Astrocyte (in vitro differentiated cells and primary cell): ENCODE data around the gene LRMDA. TPM values are rescaled to one million over a fixed set of nuclear protein-coding genes. Genes with fewer than 3 reads are reported as not detected.

Experiments
- DNase-seq: peaks from one replicate; pipeline ENCODE4 v3.0.0-alpha.2; 2010; ENCODE audit warnings: low read depth
- FAIRE-seq: peaks from 2 replicates; lab custom pipeline; 2011; peaks lifted over from hg19 to GRCh38; lab: Jason Lieb, UNC
- H2AFZ ChIP-seq: 2 replicates; pipeline ENCODE4 v1.6.0; 2012; ENCODE audit warnings: low read depth, low read length, inconsistent platforms
- H3K27ac ChIP-seq: 2 replicates; pipeline ENCODE4 v1.5.1; 2011; ENCODE audit warnings: low read depth, low read length, inconsistent platforms
- H3K27me3 ChIP-seq: 2 replicates; pipeline ENCODE4 v1.6.0; 2011; ENCODE audit warnings: low read length, inconsistent platforms; ENCODE audit not compliant: insufficient read depth
- H3K36me3 ChIP-seq: 2 replicates; pipeline ENCODE4 v1.5.1; 2011; ENCODE audit warnings: low read length, inconsistent platforms; ENCODE audit not compliant: insufficient read depth
- H3K4me1 ChIP-seq: 2 replicates; pipeline ENCODE4 v1.5.1; 2011; ENCODE audit warnings: low read length, inconsistent platforms; ENCODE audit not compliant: insufficient read depth
- H3K4me2 ChIP-seq: 2 replicates; pipeline ENCODE4 v1.6.0; 2012; ENCODE audit warnings: low read length, inconsistent platforms
- H3K4me3 ChIP-seq: 2 replicates; pipeline ENCODE4 v1.5.1; 2011; ENCODE audit warnings: low read depth, mild to moderate bottlenecking, low read length, inconsistent platforms; ENCODE audit not compliant: insufficient read depth
- H3K79me2 ChIP-seq: 2 replicates; pipeline ENCODE4 v1.6.0; 2012; ENCODE audit warnings: mild to moderate bottlenecking, low read length, inconsistent platforms; ENCODE audit not compliant: insufficient read depth
- H3K9ac ChIP-seq: 2 replicates; pipeline ENCODE4 v1.6.0; 2012; ENCODE audit warnings: mild to moderate bottlenecking, low read length, inconsistent platforms
- H3K9me3 ChIP-seq: 2 replicates; pipeline ENCODE4 v1.5.1; 2012; ENCODE audit warnings: low read depth, mild to moderate bottlenecking, low read length, inconsistent platforms; ENCODE audit not compliant: insufficient read depth
- H4K20me1 ChIP-seq: 2 replicates; pipeline ENCODE4 v1.6.0; 2012; ENCODE audit warnings: low read length, inconsistent platforms; ENCODE audit not compliant: insufficient read depth
- H3K27ac Mint-ChIP-seq: one replicate; pipeline ENCODE4 v1.8.0; 2021; ENCODE audit warnings: mild to moderate bottlenecking, mixed read lengths; ENCODE audit not compliant: unreplicated experiment
- H3K27me3 Mint-ChIP-seq: one replicate; pipeline ENCODE4 v1.8.0; 2021; ENCODE audit warnings: low read depth, mixed read lengths; ENCODE audit not compliant: unreplicated experiment
- H3K36me3 Mint-ChIP-seq: one replicate; pipeline ENCODE4 v1.8.0; 2021; ENCODE audit warnings: low read depth, mixed read lengths; ENCODE audit not compliant: unreplicated experiment
- H3K4me1 Mint-ChIP-seq: one replicate; pipeline ENCODE4 v1.8.0; 2021; ENCODE audit warnings: low read depth, mixed read lengths; ENCODE audit not compliant: unreplicated experiment
- H3K4me3 Mint-ChIP-seq: one replicate; pipeline ENCODE4 v1.8.0; 2021; ENCODE audit warnings: mild to moderate bottlenecking, moderate library complexity, mixed read lengths; ENCODE audit not compliant: unreplicated experiment
- H3K9me3 Mint-ChIP-seq: one replicate; pipeline ENCODE4 v1.8.0; 2021; ENCODE audit warnings: mild to moderate bottlenecking, mixed read lengths; ENCODE audit not compliant: unreplicated experiment
- CTCF ChIP-seq: IDR thresholded peaks from 2 replicates; pipeline ENCODE4 v1.5.1; 2011; ENCODE audit warnings: low read depth, mild to moderate bottlenecking, inconsistent platforms, low read length, moderate library complexity; ENCODE audit not compliant: insufficient read depth
- EZH2 ChIP-seq: IDR thresholded peaks from 2 replicates; pipeline ENCODE4 v1.6.1; 2012; ENCODE audit warnings: mild to moderate bottlenecking, low read length, inconsistent platforms; ENCODE audit not compliant: insufficient read depth
- total RNA-seq: library from RNA; stranded (reverse); gene quantifications from 2 replicates; pipeline ENCODE4 v1.2.1, GENCODE V29; 2021

Gene LRMDA
- total RNA-seq, 1 donor from 2014 or later = 2.7 TPM

- no peaks in the 10 kb centered on the region for H3K36me3 Mint-ChIP-seq
- Histone ChIP-seq H3K27ac (no peak overlapping the region), H3K9ac (no peak overlapping the region), H3K4me2 (no peak overlapping the region), H3K79me2 (no peaks in the 10 kb centered on the region), H3K4me1 (no peaks in the 10 kb centered on the region), H3K4me3 (no peak overlapping the region), H3K27me3 (peaks cover 10% of the 10 kb centered on the region), H3K9me3 (no peaks in the 10 kb centered on the region), H4K20me1 (no peaks in the 10 kb centered on the region), H2AFZ (no peak overlapping the region), H3K36me3 (no peaks in the 10 kb centered on the region)
- peaks cover 3% of the 10 kb centered on the region for H3K9me3 Mint-ChIP-seq
- TF ChIP-seq EZH2 (no peak), CTCF (no peak)
- H3K4me1 Mint-ChIP-seq = no peaks in the 10 kb centered on the region
- DNase-seq (no peak), FAIRE-seq (no peak)
- peaks cover 37% of the 10 kb centered on the region for H3K27me3 Mint-ChIP-seq
- H3K27ac Mint-ChIP-seq = no peak overlapping the region
- H3K4me3 Mint-ChIP-seq = no peak overlapping the region
These were observed 216.9 kb downstream of the LRMDA start for GRCh38 chr10:75648351-75648750.

- H3K4me1 Mint-ChIP-seq = peaks cover 3% of the 10 kb centered on the region
These were observed 217.4 kb downstream of the LRMDA start for GRCh38 chr10:75648854-75649253.

More at GRCh38 chr10:75648854-75649253, 217.4 kb downstream of the LRMDA start:
- Mint-ChIP-seq H3K9me3 (peaks cover 3% of the 10 kb centered on the region), H3K4me3 (no peak overlapping the region), H3K27ac (no peak overlapping the region), H3K36me3 (no peaks in the 10 kb centered on the region), H3K27me3 (peaks cover 37% of the 10 kb centered on the region)
- TF ChIP-seq CTCF = no peak
- no peak for TF ChIP-seq EZH2
- no peak for FAIRE-seq
- H3K4me2 ChIP-seq = no peak overlapping the region
- no peaks in the 10 kb centered on the region for H3K79me2 ChIP-seq
- no peaks in the 10 kb centered on the region for H3K4me1 ChIP-seq
- DNase-seq = no peak
- no peak overlapping the region for H2AFZ ChIP-seq
- no peak overlapping the region for H3K27ac ChIP-seq
- H3K9me3 ChIP-seq = no peaks in the 10 kb centered on the region
- no peaks in the 10 kb centered on the region for H4K20me1 ChIP-seq
- no peak overlapping the region for H3K9ac ChIP-seq
- peaks cover 10% of the 10 kb centered on the region for H3K27me3 ChIP-seq
- no peak overlapping the region for H3K4me3 ChIP-seq
- H3K36me3 ChIP-seq = no peaks in the 10 kb centered on the region
